Gastrocnemius medialis (tissue), 4 donors: ENCODE measurements around the gene SMDT1. TPM values are rescaled to one million over a fixed set of nuclear protein-coding genes. Genes with fewer than 3 reads are reported as not detected.
"Not testable (repeated sequence)": the region's sequence is repeated elsewhere in the genome, so short reads cannot be mapped to it uniquely, and the experiment has no call there.

Source experiments
- ATAC-seq, 2 donors: fragments of 150-250 bp; one replicate each; pipeline ENCODE4 v1.9.1; 2016
- DNase-seq, 2 donors: peaks; one replicate each; pipeline ENCODE4 v3.0.0-alpha.2; 2019
- H3K27ac ChIP-seq, 4 donors: fragments of 200-600 bp; sonication (generic); 1 replicate in 1 of 4; 2 replicates in 3 of 4; pipeline ENCODE4 v1.5.1; 2016 to 2018; ENCODE audit warnings: mild to moderate bottlenecking in 2 of 4, moderate library complexity in 1 of 4
- H3K27me3 ChIP-seq, 3 donors: fragments of 200-600 bp; sonication (generic) in 2 of 3; 1 replicate in 1 of 3; 2 replicates in 2 of 3; pipeline versions ENCODE4 v1.5.1 to v1.6.0; 2016 to 2019; ENCODE audit warnings: mild to moderate bottlenecking in 1 of 3, moderate library complexity in 1 of 3
- H3K36me3 ChIP-seq, 2 donors: fragments of 200-600 bp; sonication (generic) in 1 of 2; one replicate each; pipeline ENCODE4 v1.5.1; 2017 to 2018
- H3K4me1 ChIP-seq, 2 donors: fragments of 200-600 bp; sonication (generic) in 1 of 2; one replicate each; pipeline ENCODE4 v1.5.1; 2016 to 2017; ENCODE audit warnings: mild to moderate bottlenecking in 2 of 2
- H3K4me3 ChIP-seq, 4 donors: fragments of 200-600 bp; sonication (generic) in 3 of 4; 1 replicate in 1 of 4; 2 replicates in 3 of 4; pipeline ENCODE4 v1.5.1; 2016 to 2019; ENCODE audit warnings: mild to moderate bottlenecking in 2 of 4
- H3K9me3 ChIP-seq, 3 donors: fragments of 200-600 bp; sonication (generic) in 2 of 3; 1 replicate in 1 of 3; 2 replicates in 2 of 3; pipeline ENCODE4 v1.5.1; 2016 to 2019
- CTCF ChIP-seq, 5 experiments: fragments of 450-650 bp in 3 of 5; fragments of 200-600 bp in 2 of 5; sonication (generic) in 2 of 5; IDR thresholded peaks in 4 of 5; conservative IDR thresholded peaks in 1 of 5; 1 replicate in 4 of 5; 2 replicates in 1 of 5; pipeline ENCODE4 v1.5.1; 2016 to 2019; ENCODE audit warnings: antibody characterized with exemption in 5 of 5, mild to moderate bottlenecking in 3 of 5, moderate library complexity in 3 of 5
- POLR2A ChIP-seq, 2 donors: fragments of 450-650 bp; IDR thresholded peaks; one replicate each; pipeline ENCODE4 v1.6.1; 2017; ENCODE audit warnings: antibody characterized with exemption in 2 of 2, mild to moderate bottlenecking in 2 of 2, moderate library complexity in 2 of 2
- in situ Hi-C, 4 donors: fragments of 200-750 bp; cut with MboI; loops; one replicate each; pipeline versions ENCODE4 v1.15.0 to v1.8.0; 2017; ENCODE audit warnings: low sequenced_read_pairs in 4 of 4
- intact Hi-C: fragments of 100-400 bp; cut with DNase I; formaldehyde crosslinking; loops from one replicate; pipeline ENCODE4 v1.15.1; 2023; ENCODE audit warnings: low total_unique reads
- total RNA-seq, 4 donors: library from RNA; depleted of rRNA; stranded (reverse); fragments of >200 nt; gene quantifications; one replicate each; pipeline versions ENCODE4 v1.1.0 to v1.2.3, GENCODE V29; 2016

Gene SMDT1
- total RNA-seq, 4 donors from 2014 or later: 7.9 to 14.6 (median 9.8) TPM

- DNase-seq, H3K36me3 ChIP-seq, H3K27me3 ChIP-seq, H3K4me3 ChIP-seq, intact Hi-C loops, in situ Hi-C loops, H3K4me1 ChIP-seq, H3K9me3 ChIP-seq, ATAC-seq, H3K27ac ChIP-seq: not testable (repeated sequence)
Measured at GRCh38 chr22:42130182-42130581, 50.7 kb downstream of the SMDT1 start.

GRCh38 chr22:42130639-42131431, 51.3 kb downstream of the SMDT1 start, which contains the start of gene CYP2D6:
Gene CYP2D6, minus strand, starts transcription at chr22:42130810. Its CDS starts 19 bp downstream, at chr22:42130791.
- H3K27ac ChIP-seq, ATAC-seq, in situ Hi-C loops, intact Hi-C loops, H3K36me3 ChIP-seq, H3K27me3 ChIP-seq, DNase-seq, H3K4me3 ChIP-seq, H3K4me1 ChIP-seq, H3K9me3 ChIP-seq: not testable (repeated sequence)

- peaks cover 0 to 5% of the 10 kb centered on the region in 2 donors for H3K4me1 ChIP-seq
- no peaks in the 10 kb centered on the region for H3K27me3 ChIP-seq
- ATAC-seq: no peak
- no peak for DNase-seq
- no peak overlapping the region for H3K4me3 ChIP-seq
- intact Hi-C loops: no loop called here
- H3K27ac ChIP-seq: no peak overlapping the region
- H3K9me3 ChIP-seq: no peaks in the 10 kb centered on the region
- H3K36me3 ChIP-seq: no peaks in the 10 kb centered on the region
- in situ Hi-C loops: no loop called here
- TF ChIP-seq POLR2A (IDR thresholded peaks at IDR 0.05) (no peak), CTCF (IDR thresholded peaks at IDR 0.05 in 4 of 5, conservative IDR thresholded peaks at IDR 0.05 in 1 of 5) (no peak)
Measured at GRCh38 chr22:42131562-42131961, 52.1 kb downstream of the SMDT1 start.

GRCh38 chr22:42132457-42132856, 53.0 kb downstream of the SMDT1 start:
- H3K27ac ChIP-seq: no peak overlapping the region
- H3K9me3 ChIP-seq: no peaks in the 10 kb centered on the region
- TF ChIP-seq CTCF (IDR thresholded peaks at IDR 0.05 in 4 of 5, conservative IDR thresholded peaks at IDR 0.05 in 1 of 5): no peak
- TF ChIP-seq POLR2A (IDR thresholded peaks at IDR 0.05): no peak
- no peaks in the 10 kb centered on the region for H3K36me3 ChIP-seq
- in situ Hi-C loops (no loop called here), intact Hi-C loops (no loop called here)
- no peak for ATAC-seq
- no peaks in the 10 kb centered on the region for H3K27me3 ChIP-seq
- no peak for DNase-seq
- H3K4me1 ChIP-seq: peaks cover 0 to 5% of the 10 kb centered on the region in 2 donors
- no peak overlapping the region for H3K4me3 ChIP-seq

Other genes starting within 250 kb of the SMDT1 start
- gene SREBF2, start 246.6 kb upstream of the SMDT1 start, total RNA-seq: 10 to 100 TPM; 25.1 to 40.9 (median 36.1) TPM
- gene SHISA8, start 164.6 kb upstream of the SMDT1 start, total RNA-seq: not detected
- gene TNFRSF13C, start 152.9 kb upstream of the SMDT1 start, total RNA-seq: not detected
- gene CENPM, start 132.5 kb upstream of the SMDT1 start, total RNA-seq: 1 to 10 TPM in 2 of 4 donors, not detected in 2; 1.5 to 5.1 TPM
- under 1 TPM in 1 of 4 donors, not detected in 3; 0.18 TPM for gene SEPTIN3, start 110.3 kb upstream of the SMDT1 start, total RNA-seq
- gene WBP2NL, start 80.9 kb upstream of the SMDT1 start, total RNA-seq: under 1 TPM in 3 of 4 donors, not detected in 1; 0.27 to 0.59 (median 0.31) TPM
- gene NAGA, start 8.9 kb upstream of the SMDT1 start, total RNA-seq: 10 to 100 TPM in 3 of 4 donors, 1 to 10 TPM in 1; 8.7 to 14.1 (median 11.9) TPM
- 1 to 10 TPM; 1.8 to 3.1 (median 2.1) TPM for gene PHETA2, start 5.5 kb upstream of the SMDT1 start, total RNA-seq
- 100 to 1,000 TPM; 117 to 139 (median 125) TPM for gene NDUFA6, start 11.1 kb downstream of the SMDT1 start, total RNA-seq
- gene CYP2D6, start 51.1 kb downstream of the SMDT1 start, total RNA-seq: under 1 TPM in 2 of 4 donors, not detected in 2; 0.15 to 0.24 TPM
- 10 to 100 TPM in 3 of 4 donors, 1 to 10 TPM in 1; 9.9 to 14.4 (median 12.4) TPM for gene TCF20, start 191.0 kb downstream of the SMDT1 start, total RNA-seq